ENCODE measurements around the gene AOPEP.

- TF ChIP-seq CTCF (IDR thresholded peaks at IDR 0.05; ENCODE audit: poor library complexity, severe bottlenecking) (no peak), EZH2 (IDR thresholded peaks at IDR 0.05; ENCODE audit: borderline replicate concordance, insufficient read depth, low read length, poor library complexity, severe bottlenecking) (no peak), POLR2AphosphoS5 (IDR thresholded peaks at IDR 0.05) (no peak), RAD21 (conservative IDR thresholded peaks at IDR 0.05) (no peak), MXI1 (conservative IDR thresholded peaks at IDR 0.05; ENCODE audit: poor library complexity, severe bottlenecking) (no peak), REST (IDR thresholded peaks at IDR 0.05; ENCODE audit: borderline replicate concordance) (no peak), SMC3 (conservative IDR thresholded peaks at IDR 0.05; ENCODE audit: poor library complexity) (no peak), TAF1 (IDR thresholded peaks at IDR 0.05; ENCODE audit: low read depth) (no peak), EP300 (conservative IDR thresholded peaks at IDR 0.05; ENCODE audit: poor library complexity, severe bottlenecking) (no peak)
Measured at GRCh38 chr9:94999832-95000231, 273.3 kb downstream of the AOPEP start.
